Frontal cortex (tissue), 4 donors: Measurements from ENCODE around the gene ANKRD36B. TPM values are rescaled to one million over a fixed set of nuclear protein-coding genes. Genes with fewer than 3 reads are reported as not detected.
"Not testable (repeated sequence)": the region's sequence is repeated elsewhere in the genome, so short reads cannot be mapped to it uniquely, and the experiment has no call there.

Experiments
- DNase-seq, 2 donors: peaks; one replicate each; pipeline ENCODE4 v3.0.0; 2012; ENCODE audit warnings: low spot score in 2 of 2
- FAIRE-seq: peaks from 2 replicates; lab custom pipeline; 2012; peaks lifted over from hg19 to GRCh38; lab: Jason Lieb, UNC
- total RNA-seq: library from RNA; depleted of rRNA; stranded (reverse); fragments of >200 nt; gene quantifications from one replicate; pipeline ENCODE4 v1.2.3, GENCODE V29; 2014
- donor health status: control.
- donor health status: control.
- donor health status: control.

The ANKRD36B gene
- total RNA-seq, 1 donor from 2014 or later: 540 TPM

- not testable (repeated sequence) for DNase-seq, FAIRE-seq
Measured at GRCh38 chr2:97552406-97552805, 37.3 kb downstream of the ANKRD36B start.

DNA sequence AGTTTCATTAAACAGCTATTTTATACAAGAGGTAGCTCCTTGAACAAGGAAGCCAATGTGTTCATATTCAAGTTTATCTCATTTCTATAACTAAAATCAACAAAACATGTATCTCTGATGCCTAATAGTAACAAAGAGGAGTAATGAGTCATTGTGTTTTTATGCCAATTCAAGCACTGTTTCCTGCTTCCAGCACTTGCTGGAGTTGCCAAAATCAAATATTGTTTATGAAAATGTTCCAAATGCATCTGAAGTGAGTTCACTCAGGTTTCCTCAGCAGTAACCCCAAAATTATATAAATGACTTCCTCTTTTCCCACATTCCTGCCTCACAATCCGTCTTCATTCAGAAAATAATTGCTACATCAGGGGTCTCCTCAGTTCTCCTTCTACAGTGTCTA lies 39.2 kb downstream of the ANKRD36B start:
- FAIRE-seq: not testable (repeated sequence)

DNA sequence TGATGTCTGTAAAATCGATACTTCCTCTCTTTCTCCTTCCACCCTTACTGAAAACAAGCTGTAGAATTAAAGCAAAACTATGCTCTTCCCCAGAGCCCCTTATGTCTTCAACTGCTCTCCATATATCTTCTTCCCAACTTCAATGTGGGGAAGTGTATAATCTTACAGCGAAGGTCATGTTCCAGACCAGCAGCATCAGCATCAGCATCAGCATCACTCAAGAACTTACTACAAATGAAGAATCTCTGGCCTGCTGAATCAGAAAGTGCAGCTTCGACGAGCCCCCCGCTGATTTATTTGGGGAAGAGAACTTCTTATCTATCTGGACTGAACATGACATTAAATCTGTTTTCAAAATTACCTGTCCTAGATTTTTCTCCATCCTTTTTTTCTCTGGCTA lies 40.6 kb downstream of the ANKRD36B start:
- not testable (repeated sequence) for FAIRE-seq, DNase-seq

More for the DNA sequence above, 39.2 kb downstream of the ANKRD36B start:
- not testable (repeated sequence) for DNase-seq

DNA sequence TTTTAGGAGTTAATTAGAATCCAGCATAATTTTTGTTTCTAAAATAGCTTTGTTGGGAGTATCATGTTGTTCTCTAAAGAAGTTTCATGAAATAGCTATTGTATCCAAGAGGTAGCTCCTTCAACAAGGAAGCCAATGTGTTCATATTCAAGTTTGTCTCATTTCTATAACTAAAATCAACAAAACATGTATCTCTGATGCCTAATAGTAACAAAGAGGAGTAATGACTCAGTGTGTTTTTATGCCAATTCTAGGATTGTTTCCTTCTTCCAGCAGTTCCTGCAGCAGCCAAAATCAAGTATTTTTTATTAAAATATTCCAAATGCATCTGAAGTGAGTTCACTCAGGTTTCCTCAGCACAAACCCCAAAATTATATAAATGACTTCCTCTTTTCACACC lies 41.1 kb downstream of the ANKRD36B start:
- FAIRE-seq, DNase-seq: not testable (repeated sequence)

DNA sequence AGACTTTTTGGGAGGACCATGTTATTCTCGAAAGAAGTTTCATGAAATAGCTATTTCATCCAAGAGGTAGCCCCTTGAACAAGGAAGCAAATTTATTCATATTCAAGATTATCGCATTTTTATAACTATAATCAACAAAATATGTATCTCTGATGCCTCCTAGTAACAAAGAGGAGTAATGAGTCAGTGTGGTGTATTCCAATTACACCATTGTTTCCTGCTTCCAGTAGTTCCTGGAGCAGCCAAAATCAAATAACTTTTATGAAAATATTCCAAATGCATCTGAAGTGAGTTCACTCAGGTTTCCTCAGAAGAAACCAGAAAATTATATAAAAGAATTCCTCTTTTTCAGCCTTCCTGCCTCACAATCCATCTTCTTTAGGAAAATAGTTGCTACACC lies 43.0 kb downstream of the ANKRD36B start:
- DNase-seq: no peak
- FAIRE-seq: no peak

DNA sequence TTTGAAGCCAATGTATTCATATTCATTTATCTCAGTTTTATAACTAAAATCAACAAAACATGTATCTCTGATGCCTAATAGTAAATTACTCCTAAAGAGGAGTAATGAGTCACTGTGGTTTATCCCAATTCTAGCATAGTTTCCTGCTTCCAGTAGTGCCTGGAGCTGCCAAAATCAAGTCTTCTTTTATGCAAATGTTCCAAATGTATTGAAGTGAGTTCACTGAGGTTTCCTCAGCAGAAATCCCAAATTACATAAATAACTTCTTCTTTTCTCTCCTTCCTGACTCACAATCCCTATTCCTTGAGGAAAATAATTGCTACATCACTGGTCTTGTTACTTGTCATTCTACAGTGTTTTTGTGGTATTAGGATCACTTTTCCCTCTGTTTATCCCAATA lies 44.8 kb downstream of the ANKRD36B start:
- FAIRE-seq, DNase-seq: not testable (repeated sequence)

- not testable (repeated sequence) for FAIRE-seq, DNase-seq
Measured at GRCh38 chr2:97525904-97526303, 63.8 kb downstream of the ANKRD36B start.

DNA sequence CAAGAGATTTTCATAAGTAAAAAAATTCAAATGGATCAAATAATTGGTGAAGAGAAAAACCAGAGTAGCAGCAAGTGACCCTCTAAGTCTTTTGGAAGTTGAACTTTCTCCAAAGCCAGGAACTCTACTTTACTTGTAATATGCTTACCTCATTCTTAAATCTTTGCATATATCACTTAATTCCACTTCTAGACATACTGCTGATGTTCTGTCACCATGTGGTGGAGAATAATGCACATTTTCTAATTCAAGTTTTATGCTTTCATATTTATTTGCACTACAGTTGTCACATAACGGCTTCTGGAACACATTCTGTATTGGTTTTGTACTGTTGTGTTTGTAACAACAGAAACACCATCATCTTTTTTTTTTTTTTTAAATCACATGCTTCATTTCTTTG lies 65.9 kb downstream of the ANKRD36B start:
- not testable (repeated sequence) for FAIRE-seq, DNase-seq

GRCh38 chr2:97522916-97523555 lies 66.6 kb downstream of the ANKRD36B start:
- FAIRE-seq, DNase-seq: not testable (repeated sequence)

DNA sequence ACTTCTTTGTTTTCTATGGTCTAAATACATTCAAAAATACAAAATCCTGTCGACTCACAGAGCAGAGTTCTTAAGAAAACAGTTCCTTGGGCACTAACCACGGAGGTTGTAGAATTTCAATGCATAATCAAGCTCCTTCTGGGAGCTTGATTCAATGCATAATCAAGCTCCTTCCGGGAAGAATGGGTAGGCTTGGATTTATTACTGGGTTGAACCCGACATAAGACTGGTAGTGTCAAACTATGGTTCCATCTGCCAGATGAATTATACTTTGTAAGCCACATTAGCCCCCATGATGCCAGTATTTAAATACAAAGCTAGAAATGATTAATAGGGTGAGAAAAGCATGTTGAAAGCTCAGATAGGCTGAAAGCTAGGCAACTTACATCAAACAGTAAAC lies 94.0 kb downstream of the ANKRD36B start:
- not testable (repeated sequence) for DNase-seq, FAIRE-seq

GRCh38 chr2:97490141-97490540 lies 99.5 kb downstream of the ANKRD36B start:
- FAIRE-seq, DNase-seq: not testable (repeated sequence)

Other genes with a start within 250 kb of the ANKRD36B start
- 351 TPM for gene COX5B, start 56.2 kb upstream of the ANKRD36B start, total RNA-seq
- 28.9 TPM for gene ACTR1B, start 74.2 kb upstream of the ANKRD36B start, total RNA-seq
- 3.3 TPM for gene C2orf92, start 79.8 kb upstream of the ANKRD36B start, total RNA-seq
- gene ZAP70, start 123.7 kb upstream of the ANKRD36B start, total RNA-seq: 0.82 TPM